Stimulated activated CD4-positive, alpha-beta T cell treated with anti-CD3 and anti-CD28 coated beads, Interleukin-4, amount 100 ng/mL, for 4 hours (primary cell): ENCODE data around the gene TBL1X.
"Not testable (repeated sequence)": the region's sequence is repeated elsewhere in the genome, so short reads cannot be mapped to it uniquely, and the experiment has no call there.

Experiments
- DNase-seq, 2 experiments: peaks; one replicate each; pipeline ENCODE4 v3.0.0-alpha.2; 2020

Gene TBL1X

DNA sequence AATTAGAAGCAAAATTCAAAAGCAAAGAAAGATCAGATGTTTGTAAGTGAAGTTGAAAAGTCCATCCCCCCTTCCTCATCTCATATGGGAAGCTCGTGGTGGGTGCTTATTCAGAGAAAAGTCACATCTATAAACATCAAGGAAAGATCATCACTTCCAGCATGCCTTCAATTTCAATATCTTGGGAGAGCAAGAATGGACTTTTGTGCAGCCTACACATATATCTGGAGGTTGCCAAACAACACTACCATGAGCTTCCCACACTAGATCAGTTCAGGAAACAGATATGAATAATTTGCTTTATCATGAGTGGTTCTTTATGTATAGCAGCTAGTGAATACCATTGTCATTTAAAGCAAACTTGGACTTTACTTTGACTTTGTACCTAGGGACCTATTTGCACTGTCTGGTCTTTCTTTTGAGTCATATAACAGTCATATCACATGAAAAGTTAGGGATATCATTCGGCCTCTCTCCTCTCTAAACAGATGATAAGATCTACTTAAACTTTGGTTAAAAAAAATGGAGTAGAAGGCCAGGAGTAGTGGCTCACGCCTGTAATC, 5.6 kb upstream of the TBL1X start:
- DNase-seq = no peak

DNA sequence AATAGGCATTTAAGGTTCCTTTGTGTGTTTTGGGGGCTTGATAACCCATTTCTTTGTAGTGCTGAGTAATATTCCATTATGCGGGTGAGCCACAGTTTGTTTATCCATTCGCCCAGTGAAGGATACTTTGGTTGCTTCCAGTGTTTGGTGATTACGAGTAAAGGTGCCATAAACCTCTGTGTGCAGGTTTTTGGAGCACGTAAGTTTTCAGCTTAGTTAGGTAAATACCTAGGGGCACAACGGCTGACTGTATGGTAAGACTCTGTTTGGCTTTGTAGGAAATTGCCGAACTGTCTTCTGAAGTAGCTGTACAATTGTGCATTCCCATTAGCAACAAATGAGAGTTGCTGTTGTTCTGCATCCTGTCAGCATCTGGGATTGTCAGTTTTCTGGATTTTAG, 3.8 kb upstream of the TBL1X start:
- no peak for DNase-seq

DNA sequence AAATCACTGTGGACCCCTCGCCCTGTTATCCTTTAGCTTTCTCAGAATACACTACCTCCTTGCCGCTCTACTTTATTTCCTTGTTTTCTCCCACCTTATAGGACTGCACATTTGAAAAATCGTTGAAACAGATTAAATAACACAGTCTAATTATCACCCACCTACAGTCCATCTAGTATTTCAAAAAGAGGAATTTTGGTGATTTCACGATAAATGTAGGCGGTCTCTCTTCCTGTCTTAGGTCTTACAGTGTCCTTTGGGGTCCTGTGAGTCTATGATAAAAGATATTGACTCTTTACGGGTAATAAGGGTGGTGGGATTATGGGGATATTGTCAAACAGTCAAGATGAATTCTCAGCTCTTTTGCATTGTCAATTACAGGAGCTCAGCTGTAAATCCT, 2.4 kb upstream of the TBL1X start:
- no peak for DNase-seq

DNA sequence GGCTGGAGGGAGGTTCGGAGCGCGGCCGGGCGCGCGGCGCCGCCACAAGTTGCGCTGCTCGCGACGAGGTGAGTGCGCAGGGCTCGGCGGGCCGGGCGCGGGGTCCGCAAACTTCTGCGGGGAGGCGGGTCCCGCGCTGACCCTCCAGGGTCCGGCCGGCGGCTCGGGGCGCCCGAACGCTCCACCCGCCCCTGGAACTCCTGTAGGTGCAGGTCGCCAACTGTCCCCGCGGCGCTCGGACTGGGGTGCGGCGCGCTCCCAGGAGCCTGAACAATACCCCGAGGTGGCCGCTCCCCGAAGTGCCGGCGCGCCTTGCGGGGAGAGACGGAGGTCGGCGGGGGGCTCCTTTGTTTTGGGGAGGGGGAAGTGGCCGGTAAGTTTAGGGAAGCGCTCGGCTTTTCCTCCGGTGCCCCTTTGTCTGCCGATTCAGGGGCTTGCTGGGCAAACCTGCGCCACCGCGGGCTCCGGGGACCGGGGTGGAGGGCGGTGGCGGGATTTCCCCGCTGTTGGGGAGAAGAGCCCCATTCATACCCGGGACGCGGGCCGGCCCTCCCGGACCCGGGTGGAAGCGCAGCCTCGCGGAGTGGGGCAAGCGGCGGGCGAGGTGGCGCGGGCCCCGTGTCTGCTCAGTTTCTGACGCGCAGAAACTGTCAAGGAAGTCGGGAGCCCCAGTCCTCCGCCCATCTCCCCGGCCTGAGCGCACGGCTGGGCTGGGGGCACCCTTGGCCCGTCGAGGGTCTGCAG, 694 bp downstream of the TBL1X start:
- DNase-seq = peak; percentile 16 to 27

DNA sequence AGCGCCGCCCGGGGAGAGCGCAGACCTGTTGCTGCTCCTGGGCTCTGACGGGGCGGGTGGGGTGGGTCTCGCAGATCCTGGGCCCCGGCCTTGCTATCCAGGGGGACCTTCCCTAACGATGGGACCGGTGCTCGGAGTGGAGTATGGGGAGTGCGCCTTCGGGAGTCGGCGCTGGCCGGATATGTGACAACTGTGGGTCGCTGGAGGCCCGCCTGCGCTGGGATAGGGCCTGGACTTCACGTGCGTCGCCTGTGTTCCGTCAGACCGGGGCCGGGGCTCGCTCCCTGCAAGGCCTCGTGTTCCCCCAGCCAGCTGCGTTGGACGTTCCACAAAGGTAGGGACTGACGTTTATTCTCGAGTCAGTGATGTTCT, 1.3 kb downstream of the TBL1X start:
- peak in 1 of 2 experiments; percentile 27 for DNase-seq

DNA sequence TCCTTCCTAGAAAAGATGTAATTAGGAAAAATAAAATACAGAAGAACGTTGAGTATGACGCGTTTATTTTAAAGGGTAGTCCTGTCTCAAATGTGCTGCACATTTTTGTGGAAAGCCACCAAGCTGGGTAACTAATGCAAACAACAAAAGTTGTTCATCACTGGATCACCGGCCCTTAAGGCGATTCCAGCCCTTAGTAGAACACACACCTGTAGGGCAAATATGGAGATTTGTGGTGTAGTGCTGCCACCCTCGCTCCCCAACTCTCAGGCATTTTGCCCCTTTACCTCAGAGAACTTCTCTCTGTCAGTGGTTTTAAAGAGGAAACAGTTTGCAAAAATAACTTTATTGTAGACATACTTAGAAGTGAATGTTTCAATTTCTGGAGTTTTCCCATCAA, 1.9 kb downstream of the TBL1X start:
- no peak for DNase-seq

DNA sequence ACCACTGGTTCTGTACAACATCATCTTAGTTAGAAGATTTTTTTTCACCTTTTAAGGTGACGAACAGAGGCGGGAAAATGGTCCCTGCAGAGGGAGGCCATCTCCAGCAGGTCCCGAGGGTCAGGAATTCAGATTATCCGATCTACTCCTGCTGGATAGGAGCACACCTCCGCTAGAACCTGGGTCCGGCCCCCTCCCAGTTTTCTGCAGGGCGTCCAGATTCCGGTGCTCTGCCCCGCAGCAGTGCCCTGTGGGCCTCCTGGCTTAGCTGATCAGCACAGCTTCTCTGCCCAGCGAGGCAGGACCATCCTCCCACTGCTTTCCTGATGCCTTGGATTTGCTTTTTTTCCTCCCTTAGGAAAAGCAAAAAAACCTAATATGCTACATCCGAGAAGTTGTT, 2.3 kb downstream of the TBL1X start:
- DNase-seq = no peak

DNA sequence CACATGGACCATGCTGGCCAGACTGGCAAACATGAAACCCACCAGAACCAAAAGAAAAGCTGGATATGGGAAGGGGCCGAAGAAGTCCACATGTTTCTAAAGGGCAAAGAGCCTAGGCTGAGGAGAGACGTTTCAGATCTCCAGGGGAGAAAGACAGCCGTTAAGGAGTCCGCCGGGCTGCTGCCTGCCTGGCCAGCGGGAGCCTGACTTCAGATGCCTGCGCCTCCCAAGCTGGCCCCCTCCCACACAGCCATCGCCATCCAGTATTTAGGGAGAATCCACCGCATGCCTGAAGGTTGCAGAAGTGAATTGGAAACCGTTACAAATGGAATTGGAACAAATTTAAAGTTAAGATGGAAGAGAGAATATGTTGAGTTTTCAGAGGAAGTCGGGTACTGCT, 2.9 kb downstream of the TBL1X start:
- DNase-seq = no peak

DNA sequence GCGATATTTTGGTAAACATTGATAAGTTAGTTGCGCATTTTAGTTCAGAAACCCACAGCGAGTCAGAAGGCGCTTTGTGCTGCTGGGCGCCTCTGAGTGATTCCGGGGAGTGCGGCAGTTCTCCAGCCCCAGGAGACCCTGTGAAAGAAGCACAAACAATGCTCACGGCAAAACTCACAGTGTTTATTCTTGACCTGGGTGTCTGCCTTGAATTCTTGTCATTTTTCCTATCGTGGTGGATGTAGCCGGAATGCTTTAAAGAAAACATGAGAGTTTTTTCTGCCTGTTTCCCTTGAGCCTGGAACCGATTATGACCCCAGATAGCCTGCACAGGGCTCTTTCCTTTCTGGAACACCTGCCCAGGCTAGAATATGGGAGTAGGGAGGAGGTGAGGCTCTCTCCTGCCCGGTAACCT, 6.7 kb downstream of the TBL1X start:
- DNase-seq = no peak

DNA sequence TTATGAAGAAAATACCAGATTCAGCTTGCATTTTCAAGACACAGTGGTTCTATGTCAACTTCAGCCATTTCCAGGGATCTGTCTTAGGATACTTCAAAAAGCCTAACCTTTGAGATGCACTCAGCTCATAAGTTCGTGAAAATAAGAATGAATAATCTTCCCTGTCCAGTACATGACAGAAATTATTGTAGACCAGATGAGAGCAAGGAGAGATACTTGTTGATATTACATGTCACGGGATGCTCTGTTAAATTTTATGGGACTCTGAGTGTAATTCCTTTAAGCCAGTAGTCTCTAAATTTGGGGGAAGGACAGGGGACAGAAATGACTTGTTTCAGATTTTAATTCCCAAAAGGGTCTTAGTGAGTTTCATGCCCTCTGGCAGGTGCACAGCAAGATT, 8.8 kb downstream of the TBL1X start:
- DNase-seq = no peak

DNA sequence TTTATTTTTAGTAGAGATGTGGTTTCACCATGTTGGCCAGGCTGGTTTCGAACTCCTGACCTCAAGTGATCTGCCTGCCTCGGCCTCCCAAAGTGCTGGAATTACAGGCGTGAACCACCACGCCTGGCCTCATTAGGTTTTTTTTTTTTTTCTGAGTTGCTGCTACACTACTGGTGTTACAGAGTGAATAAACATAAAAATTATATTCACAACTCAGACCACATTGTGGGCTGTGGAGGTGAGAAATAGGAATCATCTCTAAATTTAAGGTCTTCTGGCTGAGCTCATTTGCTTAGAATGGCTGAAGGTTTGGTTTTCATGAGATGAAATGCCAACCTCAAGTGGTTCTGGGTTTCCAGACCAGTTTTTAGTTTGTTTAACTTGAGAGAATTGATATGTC, 10.6 kb downstream of the TBL1X start:
- not testable (repeated sequence) for DNase-seq

DNA sequence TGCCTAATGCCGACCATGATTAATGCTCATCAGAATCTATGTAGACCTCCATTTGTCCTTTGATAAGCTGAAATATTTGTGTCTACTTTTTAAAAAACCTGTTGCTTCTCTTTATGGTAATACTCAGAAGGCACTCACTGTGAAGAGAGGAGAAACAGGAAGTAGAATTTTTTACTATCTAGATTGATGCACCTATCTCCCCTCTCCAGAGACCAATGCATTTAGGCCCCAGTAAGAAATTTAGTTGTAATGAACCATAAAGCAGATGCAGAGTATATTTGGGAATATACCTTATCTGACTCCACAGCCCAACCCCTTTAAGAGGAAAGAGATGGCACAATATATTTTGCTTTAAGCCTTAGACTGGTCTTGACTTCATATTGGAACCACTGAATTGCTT, 11.1 kb downstream of the TBL1X start:
- no peak for DNase-seq

DNA sequence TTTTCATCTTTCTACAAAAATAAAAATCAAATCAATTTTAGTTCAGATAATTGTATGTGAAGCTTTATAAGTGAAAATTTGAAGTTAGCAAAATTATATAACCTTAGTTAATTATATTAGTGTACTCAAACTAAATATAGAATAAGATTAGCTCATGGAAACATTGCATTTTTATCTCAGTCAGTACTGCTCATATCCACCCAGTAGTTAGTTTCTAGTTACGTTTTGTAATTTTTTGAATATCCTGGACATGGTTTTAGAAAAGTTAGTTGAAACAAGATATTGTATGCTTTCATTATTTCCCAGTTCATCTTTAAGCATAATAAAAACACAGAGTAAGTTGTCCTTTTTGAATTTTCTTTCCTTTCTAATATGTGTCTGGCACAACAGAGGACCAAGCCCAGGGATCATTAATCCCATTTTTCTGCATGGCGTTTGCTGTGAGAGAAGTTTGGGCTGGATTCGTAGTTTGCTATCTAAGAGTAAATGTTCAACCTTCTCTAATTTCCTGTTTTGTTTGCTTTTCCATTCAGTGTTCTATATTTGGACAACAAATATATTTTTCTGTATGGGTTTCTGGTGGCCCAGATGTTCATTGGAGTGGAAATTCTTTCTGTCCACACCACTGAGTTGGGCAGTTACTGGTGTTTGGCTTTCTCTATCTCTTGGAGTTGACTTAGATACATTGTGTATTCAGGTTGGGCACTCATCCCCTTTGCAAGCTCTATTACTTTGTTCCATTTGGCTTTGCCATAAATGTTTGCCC, 12.1 kb downstream of the TBL1X start:
- DNase-seq = no peak

DNA sequence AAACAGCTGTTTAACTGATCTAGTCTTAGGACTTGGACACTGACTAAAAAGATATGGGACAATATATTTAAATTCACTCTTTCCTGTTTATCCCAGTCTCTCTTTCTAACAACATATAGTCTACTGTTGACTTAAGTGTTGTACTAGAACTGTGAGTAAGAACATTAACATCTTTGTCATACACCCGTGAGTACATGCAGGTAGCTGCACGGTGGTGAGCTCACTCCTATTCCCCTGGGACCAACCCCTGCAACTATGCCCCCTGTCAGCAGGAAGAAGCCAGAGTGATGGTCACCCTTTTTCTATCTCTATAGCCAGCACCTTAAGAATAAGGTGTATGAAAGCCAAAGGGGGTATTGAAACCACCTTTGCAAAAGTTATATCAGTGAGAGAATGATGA, 17.6 kb downstream of the TBL1X start:
- no peak for DNase-seq

DNA sequence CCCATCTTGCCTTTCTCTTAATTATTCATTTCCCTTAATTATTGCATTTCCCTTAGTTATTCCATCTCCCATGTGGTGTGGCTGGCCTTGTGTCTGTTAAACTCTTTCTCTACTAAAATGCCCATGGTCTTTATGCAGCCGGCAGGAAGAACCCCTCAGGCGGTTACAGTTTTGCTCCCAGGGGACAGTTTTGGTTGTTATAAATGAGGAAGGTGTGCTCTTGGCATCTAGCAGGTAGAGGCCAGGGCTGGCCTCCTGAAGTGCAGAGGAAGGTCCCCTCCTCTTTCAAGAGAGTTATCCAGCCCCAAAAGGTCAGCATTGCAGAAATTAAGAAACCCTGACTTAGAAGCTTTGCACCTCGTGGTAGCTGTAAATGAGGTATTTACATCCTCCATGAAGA, 18.0 kb downstream of the TBL1X start:
- no peak for DNase-seq

DNA sequence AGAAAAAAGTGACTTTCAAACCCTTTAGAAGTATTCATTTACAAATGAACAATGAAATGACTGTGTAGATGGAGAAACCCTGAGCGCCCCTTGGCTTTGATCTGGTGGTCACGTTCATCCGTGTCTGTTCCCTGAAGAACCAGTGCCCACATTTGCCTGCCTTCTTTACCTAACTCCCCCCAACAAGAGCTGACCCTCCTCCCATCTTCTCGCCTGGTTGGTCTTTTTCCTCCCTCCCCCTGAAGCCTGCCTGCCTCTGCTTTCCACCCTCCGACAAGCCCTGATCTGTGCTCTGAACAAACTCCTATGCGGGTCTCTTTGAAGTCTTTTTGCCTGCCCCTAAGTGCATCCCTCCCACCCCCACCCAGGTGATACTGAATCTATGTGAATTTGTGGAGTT, 18.5 kb downstream of the TBL1X start:
- DNase-seq = no peak

DNA sequence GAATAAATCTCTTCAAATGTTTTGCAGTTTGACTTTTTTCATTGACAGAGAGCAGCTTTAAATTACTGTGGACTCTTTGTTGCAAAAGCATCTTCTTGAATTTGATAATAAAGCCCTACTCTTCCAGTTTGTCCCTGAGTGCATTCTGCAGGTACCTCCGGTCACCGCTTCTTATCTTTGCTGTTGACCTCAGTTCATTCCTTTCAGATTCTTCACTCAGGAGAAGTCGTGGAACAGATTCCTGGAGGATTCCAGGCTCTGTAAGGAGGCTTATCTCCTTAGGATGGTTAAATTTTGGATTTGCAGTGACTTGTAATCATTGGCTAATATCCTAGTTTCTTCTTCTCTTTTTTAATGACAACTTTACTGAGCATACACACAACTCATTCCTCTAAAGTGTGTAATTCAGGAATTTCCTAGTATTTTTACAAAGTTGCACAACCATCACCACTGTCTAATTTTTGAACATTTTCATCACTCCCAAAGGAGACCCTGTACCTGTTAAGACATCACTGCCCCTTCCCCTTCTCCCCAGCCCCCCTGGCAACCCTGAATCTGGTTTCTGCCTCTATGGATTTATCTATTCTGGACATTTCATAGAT, 22.0 kb downstream of the TBL1X start:
- DNase-seq = no peak

DNA sequence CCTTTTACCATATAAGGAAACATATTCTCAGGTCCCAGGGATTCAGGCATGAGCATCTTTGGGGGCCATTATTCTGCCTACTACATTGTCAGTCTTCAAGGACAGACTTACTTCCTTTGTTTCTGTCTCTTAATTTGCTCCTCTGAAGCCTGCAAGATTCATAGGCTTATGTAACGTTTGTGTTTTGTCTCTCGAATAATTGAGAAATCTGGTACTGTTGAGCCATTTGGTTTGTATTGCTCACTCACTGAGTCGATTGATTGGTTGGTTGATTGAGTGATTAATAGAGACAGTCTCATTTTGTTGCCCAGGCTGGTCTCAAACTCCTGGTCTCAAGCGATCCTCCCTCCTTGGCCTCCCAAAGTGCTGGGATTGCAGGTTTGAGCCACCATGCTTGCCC, 23.7 kb downstream of the TBL1X start:
- DNase-seq = no peak

DNA sequence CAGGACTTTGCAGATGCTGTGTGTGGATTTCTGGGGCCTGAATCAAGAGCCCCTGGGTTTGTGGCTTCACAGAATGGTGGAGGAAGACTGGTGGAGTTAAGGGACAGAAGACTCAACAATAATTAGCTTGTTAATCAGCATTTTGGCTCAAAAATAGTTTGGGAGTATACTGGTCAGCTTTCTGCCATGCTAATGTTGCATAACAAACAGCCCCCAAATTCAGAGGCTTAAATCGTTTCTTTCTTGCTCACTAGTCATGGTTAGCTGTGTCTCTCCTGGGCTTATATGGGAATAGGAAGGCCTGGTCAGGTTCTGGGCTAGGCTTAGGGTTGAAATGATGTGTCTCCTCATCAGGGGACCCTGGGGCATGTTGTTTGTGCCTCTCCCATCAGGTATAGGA, 24.4 kb downstream of the TBL1X start:
- no peak for DNase-seq

DNA sequence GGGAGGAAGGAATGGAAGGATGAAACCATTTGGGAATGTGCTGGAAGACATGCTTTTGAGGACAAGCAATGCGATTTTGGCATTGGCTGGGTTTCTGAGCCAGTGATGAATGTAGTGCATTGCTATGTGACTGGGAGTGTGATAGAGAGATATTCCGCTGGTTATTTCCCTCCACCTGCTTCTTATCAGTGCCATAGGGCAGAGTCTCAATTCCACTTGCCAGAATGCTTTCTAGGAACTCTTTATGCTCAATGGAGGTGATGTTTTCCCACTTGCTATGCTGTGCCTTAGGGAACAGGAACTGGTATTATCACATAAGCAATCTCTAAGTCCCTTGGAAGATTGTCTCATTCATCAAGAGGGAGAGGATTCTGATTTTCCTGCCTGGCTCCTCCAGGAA, 28.0 kb downstream of the TBL1X start:
- no peak for DNase-seq

DNA sequence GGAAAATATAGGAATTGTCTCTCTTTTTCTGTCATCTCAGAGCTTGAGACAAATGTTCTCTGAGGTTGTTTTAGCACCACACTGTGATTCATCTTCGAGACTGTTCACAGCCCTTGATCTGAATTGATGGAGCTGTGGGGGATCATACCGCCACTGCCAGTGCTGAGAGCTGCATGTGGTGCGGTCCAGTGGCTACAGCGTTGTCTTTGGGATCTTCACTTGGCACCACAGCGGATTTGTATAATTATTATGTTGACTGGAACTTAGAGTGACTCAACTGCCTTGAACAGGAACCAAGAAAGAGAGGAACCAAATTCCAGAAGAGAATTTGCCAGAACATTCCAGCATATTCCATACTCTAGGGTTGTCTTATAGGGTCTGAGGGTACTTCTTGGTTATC, 29.1 kb downstream of the TBL1X start:
- DNase-seq = no peak

DNA sequence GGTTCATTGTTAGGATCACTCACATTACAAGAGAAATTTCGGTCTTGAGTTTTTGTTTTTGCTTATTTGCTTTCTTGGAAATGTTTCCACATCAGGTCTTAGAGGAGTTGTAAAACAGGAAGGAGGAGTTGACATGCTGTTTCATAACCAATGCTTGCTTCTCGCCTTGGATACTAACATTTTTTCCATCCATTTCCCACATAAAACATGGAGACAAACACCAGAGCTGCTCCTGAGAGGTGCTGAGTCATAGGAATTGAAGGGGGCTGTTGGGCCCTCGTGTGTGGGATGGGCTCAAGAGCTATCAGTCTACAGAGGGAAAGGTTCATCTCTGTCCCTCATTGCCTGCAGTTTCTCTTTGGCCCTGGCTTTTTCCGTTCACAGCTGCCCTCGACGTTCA, 29.9 kb downstream of the TBL1X start:
- no peak for DNase-seq

DNA sequence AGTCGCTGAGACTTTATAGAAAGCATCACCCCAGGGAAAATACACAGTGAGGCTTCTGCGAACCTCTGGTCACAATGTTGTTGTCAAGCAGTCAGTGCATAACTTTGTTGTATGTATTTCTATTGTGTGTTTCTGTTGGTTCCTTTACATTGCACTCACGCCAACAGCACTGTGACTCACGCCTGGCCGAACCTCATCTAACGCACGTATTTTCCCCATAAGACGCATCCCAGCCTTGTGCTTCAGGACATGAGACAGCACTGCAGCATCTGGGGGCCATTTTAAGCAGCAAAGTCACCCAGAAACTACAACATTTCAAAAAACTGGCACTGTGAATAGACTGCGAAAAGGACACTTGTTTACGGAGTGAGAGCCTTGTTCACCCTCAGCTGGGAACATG, 30.6 kb downstream of the TBL1X start:
- DNase-seq = no peak

DNA sequence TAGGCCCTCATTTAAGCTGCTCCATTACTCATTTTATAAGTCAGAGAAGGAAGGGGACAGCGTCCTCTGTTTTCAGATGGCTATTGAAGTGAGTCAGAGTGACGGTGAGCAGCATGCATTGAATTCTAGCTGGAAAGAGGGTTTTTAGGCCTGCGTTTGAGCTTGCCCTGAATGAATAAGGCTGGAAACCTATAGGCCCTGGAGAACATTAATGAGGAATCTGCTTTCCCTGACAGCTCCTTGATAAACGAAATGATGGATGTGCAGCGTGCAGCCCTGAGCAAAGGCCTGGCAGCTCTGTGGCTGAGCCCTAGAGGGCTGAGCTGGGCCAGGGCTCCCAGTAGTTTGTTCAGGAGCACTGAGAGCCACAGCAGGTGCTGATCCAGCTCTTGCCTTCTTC, 33.4 kb downstream of the TBL1X start:
- no peak for DNase-seq
